HG03571 (cell line): ENCODE data around the gene BRSK1.
A peak's percentile ranks its signal among the peaks of the same experiment; 100 is the strongest.

Source experiments
- ATAC-seq: cut with Tn5 transposase; IDR thresholded peaks from one replicate; pipeline ENCODE4 v1.9.1; 2021; ENCODE audit not compliant: unreplicated experiment

The BRSK1 gene

DNA sequence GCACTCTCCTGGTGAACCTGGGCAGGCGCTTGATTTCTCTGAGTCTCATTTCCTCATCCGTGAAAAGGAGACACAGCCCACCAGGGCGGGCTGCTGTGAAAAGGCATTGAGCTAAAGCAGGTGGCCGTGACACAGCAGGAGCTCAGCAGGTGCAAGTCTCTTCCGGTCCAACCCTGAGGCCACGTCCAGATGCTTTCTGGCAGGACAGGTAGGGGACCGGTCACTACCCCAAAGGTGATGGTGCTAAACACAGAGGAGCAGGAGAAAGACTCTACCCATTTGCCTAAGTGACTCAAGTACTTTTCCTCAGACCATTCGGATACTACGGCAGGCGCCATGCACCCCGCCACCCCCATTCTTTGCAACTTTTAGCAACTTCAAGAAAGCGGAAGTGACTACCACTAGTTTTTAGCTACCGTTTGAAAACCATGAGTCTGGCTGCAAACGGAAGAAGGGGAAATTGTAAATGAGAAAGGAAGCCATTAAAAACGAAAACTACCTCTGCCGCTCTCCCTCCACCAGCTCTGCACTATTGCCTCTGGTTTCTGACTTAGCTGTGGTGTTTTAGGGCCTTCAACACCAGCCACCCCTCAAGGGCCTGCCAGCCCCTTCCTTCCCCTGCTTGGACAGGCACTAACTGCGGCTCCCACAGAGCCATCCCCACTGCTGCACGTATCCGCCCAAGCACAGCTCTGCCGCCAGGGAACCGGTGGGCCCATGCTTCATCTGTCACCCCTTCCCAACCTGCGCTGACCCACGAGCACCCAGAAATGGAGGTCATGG is 29.8 kb upstream of the BRSK1 start:
- ATAC-seq, result peak; percentile 40

DNA sequence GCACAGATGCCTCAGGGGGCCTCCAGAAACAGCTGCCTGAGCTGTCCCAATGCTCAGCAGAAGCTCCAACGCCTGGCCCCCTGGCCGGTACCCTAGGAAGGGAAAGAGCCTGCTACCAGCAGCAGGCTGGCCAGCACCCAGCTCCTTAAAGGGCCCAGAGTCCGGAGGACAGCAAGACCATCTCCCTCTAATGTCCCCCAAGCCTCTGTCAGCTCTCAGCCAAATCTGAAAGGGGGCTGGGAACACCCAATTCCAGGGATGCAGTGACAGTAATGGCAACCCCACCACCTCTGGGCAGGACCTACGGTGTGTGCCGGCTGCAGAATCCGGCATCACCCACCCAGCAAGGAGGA is 29.2 kb upstream of the BRSK1 start:
- no peak for ATAC-seq

DNA sequence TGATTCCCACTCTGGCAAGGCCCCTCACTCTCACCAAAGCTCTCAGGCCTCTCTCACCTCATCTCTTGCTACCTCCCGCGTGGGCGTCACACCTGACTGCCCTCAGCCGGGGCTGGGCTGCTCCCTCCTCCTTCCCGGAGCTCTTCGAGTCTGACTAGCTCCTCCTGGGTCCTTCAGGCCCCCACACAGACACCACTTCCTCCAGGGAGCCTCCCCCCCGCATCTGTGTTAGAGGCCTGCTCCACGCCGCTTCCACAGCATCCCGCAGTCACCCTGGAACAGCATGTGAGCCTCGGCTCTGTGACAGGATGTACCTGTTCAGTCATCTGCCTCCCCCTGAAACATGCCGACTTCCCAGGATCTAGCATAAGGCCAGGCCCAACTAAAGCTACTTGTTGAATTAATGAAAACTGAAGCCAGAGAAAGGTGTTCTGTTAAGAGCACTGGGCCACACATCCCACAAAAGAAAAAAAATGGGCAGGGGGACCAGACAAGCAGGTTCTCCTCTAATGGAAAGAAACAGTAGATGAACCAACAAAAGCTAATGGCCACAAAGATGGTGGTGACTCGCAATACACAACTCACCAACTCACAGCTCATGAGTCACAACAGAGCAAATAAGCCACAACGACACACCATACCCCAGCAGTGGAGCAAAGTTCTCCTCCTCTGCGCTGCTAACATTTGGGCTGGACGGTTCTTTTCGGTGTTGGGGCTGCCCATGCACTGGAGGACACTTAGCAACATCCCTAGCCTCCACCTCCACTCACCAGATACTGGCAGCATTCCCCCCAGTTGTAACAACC is 28.0 kb upstream of the BRSK1 start:
- ATAC-seq, result no peak

DNA sequence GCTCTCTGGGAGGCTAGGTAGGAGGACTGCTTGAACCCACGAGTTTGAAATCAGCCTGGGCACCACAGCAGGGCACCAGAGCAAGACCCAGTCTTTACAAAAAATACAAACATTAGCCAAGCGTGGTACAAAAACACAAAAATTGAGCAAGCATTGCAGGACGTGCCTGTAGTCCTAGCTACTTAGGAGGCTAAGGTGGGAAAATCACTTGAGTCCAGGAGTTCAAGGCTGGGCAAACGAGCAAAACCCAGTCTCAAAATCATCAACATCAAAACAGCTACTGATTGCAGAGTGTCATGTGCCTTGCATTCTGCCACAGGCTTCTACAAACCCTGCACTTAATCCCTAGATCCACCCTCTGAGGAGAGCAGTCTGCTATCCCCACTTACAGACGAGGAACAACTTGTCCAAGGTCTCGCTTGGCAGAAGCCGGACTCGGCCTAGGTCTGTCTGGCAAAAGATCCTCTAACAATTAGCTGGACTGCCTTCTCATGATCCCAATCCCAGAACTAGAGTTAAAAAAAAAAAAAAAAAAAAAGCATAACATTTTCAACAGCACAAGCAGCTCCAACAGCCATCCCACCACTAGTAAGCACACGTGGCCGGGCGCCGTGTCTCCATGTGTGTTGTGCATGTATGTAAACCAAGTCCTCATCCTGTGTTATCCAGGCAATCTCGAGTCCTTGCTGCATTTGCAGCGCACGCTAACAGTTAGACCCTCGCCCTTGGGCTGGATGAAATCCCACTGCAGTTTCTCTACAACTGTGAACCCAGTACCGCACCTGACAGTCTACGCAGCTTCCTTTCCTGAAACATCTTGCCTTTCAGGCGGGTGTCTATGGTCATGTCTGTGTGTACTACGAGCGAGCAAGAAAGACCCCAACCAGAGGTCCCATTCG is 27.0 kb upstream of the BRSK1 start:
- no peak for ATAC-seq

DNA sequence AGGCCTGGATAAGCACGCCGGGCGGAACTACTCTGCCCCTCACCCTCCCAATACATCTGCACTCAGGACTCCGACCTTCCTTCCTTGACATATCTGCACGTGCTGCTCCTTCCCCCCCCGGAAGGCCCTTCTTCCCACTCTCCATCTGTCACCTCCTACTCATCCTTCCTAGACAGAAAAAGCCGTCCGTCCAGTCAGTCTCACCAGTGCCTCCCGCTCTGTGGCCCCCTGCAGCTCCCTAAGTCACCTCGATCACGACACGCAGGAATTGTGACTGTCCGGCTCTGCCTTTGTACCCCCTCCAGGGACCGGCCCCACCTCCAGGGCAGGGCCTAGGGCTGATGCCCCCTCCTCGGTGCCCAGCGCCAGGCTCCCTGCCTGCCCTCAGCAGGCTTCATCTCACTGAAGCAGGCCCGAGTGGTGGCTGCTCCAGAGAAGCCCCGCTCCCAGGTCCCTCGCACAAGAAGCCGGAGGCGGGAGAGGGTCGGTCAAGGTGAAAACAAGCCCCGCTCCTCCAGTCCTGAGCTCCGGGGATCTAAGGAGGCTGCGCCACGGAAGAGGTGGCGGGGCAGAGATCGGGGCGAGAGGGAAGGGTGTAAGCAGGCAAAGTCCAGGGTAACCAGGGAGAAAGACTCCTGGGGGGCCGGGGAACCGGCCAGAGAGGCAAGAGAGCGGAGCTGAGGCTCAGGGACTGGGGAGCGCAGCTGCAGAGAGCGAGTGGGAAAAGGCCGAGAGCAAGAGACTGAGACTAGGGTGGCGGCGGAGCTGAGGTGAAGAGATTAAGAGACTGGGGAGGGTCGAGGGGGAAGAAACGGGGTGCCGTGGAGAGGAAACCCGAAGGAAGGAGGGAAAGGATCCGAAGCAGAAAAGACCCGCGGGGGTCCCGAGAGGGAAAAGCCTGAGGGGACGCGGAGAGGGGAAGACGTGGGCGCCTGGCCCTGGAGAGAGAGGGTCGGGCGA is 26.1 kb upstream of the BRSK1 start:
- ATAC-seq, result no peak

DNA sequence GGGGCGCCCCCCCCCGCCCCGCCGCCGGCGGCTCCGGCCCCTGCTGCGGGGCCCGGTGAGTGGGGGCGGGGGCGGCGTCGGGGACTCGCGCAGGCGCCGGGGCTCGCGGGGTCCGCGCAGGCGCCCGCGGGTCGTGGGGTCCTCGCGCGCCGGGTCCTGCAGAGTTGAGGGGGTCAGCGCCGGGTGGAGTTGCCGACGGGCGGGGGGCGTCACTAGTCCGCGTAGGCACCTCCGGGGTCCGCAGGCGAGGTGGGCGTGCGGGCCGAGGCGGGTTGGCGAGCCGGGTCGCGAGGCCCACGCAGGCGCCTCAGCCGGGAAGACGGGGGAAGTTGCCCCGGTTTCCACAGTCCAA is 25.3 kb upstream of the BRSK1 start:
- ATAC-seq, result peak; percentile 3

DNA sequence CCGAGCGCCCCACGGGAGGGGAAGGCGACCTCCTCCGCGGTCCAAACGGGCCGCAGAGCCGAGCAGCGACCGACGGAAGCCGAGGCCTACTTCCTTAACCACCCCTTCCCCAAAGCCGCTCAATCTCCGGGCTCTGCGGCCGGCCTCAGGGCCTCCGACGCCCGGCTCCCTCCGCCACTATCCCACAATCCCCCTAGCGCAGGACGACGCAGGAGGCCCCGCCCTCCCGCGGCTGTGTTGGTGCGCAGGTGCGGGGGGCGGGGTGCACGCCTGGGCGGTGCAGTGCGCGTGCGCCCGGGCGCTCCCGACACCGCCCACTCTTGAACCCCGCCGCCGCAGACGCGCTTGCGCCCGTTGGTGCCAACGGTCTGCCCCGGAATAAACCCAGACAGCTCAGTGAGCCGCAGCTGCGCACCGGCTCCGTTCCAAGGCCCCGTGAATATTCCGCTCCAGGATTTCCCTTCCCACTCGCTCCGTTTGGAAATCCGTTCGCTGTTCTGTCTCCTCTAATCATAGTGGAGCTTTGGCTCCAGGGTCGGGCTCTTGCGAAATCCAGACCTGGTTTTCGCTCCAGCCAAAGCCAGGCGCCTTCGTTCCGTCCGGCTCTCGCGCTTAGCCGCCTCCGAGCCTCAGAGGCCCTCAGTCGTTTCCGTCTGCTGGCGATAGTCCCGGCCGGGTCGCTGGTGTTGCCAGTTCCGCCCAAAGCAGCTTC is 24.8 kb upstream of the BRSK1 start, which contains the start of gene PPP6R1:
Gene PPP6R1 (minus strand): TSS at position 190 of the 712 bp plus-strand sequence. CDS start 11,914 bp downstream, outside the sequence.
- ATAC-seq, result peak; percentile 59

DNA sequence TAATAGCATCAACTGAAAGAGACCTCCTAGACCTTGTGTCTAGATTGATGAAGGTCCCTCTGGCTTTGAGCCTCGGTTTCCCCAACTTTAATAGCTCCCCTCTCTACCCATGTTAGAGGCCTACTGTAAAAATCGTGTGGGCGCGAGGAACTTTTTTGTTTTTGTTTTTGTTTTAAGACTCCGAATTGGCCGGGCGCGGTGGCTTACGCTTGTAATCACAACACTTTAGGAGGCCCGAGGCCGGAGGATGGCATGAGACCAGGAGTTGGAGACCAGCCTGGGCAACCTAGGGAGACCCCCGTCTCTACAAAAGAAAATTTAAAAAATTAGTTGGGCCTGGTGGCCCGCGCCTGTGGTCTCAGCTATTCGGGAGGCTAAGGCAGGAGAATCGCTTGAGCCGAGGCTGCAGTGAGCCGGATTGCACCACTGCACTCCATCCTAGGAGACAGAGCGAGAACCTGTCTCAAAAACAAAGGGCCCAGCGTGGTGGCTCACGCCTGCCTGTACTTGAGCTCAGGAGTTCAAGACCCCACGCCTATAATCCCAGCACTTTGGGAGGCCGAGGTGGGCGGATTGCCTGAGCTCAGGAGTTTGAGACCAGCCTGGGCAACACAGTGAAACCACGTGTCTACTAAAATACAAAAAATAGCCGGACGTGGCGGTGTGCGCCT is 24.1 kb upstream of the BRSK1 start:
- ATAC-seq, result no peak

DNA sequence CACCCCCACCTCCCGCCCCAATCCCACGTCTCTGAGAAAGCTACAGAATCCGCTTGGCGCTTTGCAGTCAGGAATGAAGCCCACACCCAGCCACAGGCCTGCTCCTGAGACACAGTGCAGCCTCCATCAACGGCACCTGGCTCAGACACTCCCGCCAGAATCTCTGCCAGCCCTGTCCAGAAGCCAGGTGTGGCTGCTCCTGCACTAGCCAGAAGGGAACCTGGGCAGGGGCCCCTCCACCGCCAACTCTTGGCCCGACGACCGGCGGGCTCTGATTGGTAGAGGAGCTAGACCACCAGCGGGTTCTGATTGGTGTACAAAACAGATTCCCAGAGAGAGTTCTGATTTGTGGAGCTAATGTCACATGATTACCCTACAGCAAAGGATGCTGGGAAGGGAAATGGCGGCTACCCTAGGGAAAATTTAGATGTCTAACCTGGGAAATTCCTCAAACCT is 22.1 kb upstream of the BRSK1 start:
- no peak for ATAC-seq

DNA sequence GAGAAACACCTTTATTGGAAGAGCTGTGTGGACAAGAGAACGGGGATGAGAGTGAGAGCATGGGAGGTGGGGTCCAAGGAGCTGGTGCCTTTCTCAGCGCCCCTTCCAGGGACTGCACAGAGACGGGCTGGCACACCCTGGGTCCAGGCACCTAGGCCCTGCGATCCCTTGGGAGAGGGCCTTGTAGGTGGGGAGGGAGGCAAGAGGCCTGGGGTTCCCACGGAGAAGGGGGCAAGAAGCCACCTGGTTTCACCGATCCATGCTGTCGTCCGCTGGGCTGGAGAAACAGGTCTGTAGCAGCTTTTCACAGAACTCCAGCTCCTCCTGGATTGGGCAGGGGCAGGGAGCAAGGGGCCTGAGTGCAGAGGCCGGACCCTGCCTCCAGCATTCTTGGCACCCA is 21.4 kb upstream of the BRSK1 start:
- no peak for ATAC-seq

DNA sequence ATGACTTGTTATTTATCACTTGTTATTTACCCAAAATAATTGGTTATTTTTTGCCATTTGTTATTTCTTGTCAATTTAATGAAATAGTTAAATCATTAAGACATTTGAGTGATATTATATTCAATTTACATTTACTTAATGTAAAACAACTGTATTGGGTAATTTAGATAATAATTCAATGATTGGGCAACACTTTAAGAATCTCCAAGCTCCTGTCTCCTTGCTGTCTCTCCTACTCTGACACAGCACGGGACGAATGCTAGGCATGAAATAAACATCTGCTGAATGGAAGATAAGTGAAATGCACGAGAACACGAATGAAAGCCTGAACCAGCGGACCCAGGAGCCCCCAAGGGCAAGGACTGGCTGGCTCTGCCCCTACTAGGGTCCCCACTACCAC is 19.3 kb upstream of the BRSK1 start:
- ATAC-seq, result no peak

DNA sequence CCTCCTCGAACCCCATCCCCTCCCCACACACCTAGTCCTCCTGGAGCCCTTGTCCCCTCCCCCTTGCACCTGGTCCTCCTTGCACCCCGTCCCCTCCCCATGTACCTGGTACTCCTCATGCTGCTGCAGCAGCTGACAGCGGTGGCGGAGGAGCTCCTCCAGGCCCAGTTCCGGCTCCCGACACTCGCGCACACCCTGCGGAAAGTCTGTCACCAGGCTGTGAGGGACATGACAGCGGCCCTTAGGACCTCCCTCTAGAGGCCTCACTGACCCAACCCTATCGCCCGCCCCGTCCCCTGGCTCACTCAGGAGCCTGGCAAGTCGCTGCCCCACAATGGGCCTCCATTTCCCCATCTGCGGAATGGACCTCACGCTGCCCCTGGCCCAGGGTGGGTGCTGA is 18.6 kb upstream of the BRSK1 start:
- no peak for ATAC-seq

DNA sequence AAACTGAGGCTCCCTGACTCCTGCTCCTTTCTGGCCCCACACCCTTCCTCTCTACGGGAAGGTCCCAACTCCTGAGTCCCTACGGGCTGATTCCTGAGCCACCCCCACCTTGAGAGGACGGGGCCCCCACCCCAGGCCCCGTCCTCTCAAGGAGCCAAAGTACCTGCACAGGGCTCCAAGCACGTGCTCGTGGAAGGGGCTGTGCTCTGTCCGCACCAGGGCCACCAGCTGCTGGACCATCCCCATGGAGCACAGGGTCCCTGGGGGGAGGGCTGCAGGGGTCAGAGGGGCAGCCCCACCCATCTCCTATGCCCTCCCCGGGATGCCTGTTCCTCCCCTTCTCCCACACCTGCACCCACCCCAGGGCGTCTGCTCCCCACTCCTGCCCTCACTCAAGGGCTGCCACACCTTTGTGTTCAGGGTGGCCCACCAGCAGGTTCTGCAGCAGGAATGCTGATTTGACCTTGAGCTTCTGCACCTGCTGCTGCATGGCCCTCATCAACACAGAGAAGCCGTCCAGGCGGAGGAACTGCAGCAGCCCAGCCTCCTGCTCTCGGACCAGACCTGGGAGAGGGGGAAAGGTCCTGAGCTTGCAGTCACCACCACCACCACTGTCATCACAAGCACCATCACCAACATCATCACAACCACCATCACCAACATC is 17.9 kb upstream of the BRSK1 start:
- ATAC-seq, result no peak

DNA sequence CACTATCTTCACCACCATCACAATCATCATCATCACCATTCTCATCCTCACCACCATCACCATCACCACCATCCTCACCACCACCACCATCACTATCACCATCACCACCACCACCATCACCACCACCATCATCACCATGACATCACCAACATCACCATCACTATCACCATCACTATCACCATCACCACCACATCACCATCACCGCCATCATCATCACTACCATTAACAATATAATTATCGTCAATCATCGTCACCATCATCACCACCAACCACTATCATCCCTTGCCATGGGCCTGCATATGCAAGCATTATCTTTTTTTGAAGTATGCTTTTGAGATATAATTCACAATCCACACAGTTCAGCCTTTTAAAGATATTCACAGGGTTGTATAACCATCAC is 17.4 kb upstream of the BRSK1 start:
- no peak for ATAC-seq

DNA sequence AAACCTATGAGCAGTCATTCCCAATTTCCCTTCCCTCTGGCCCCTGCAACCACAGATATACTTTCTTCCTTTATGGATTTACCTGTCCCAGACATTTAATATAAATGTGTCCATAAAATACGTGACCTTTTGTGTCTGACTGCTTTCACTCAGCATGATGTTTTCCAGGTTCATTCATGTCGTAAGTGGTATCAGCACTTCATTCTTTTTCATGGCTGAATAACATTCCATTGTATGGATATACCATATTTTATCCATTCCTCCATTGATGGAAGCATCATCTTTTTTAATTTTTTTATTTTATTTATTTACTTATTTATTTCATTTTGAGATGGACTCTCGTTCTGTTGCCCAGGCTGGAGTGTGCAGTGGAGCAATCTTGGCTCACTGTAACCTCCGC is 17.0 kb upstream of the BRSK1 start:
- ATAC-seq, result no peak

DNA sequence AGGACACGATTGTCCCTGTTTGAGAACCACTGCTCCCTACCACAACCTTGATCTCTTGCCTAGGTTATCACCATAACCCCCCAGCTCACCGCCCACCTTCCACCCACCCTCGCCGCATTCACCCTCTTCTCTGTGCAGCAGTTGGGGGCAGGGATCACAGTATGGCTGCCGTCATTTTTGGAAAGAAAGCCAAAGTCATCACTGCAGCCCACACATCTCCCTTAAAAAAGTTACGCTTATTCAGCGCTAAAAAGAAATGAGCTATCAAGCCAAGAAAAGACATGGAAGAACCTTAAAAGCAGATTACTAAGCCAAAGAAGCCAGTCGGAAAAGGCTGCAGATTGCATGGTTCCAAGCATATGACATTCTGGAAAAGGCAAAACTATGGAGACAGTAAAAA is 14.5 kb upstream of the BRSK1 start:
- no peak for ATAC-seq

DNA sequence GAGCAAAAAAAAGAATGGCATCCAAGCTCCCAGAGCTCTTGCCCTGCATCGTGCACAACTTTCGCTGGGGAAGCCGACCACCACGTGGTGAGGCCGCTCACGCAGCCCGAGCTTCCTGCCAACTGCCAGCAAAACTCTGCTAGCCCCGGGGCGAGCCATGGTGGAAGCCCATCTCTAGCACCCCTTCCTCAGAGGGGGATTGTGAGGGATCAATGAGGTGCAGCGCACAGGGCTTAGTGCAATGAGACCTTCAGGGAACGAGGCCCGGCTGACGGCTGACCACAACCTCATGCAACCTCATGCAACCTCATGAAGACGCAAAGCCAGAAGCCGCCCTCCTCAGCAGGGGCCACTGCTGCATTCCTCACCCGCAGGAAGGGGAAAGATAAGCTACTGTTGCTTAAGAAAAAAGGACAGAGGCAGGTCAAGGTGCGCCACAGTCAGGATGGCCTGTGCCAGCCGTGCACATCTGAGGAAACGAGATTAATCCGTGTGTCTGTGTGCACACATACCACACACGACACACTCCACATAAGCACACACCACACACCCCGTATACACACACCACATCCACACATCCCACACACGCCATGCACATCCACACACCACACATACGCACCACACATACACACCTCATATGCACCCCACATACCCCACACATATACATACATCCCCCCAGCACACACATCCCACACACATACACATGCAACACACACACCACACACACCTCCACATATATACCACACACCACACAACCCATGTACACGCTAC is 13.4 kb upstream of the BRSK1 start:
- no peak for ATAC-seq

DNA sequence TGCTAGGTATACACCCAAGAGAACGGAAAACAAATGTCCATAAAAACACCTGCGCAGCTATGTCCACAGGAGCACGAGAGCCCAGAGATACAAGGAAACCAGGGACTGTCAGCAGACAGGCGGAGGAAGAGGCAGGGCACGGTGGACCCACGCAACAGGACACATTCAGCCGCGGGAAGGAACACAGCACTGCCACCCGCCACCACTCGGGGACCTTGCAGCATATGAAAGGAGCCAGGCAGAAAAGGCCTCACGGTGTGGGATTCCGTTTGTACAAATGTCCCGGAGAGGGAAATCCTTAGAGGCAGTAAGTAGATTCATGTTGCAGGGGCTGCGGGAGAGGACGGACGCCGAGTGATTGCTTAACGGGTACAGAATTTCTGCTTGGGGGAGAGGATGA is 11.7 kb upstream of the BRSK1 start:
- ATAC-seq, result no peak
